ENCODE measurements around the gene GNAT1.

The GNAT1 gene

DNA sequence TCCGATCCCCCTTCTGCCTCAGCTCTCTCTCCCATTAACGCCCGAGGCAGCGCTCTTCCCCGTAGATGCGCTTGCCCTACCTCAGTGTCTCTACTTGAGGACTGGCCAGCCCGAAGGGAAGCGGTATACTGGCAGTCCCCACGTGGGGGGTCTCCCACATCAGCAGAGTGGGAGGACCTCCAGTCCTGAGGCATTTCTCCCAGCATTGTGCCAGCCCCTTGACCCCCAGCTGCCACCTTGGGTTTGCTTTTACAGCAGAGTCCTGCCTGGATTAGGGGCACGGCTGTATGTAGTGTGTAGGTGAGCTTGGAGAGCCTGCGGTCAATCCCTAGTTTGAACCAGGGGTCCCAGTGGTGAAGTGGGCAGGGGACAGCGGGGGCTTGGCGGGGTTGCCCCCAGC is 35.5 kb upstream of the GNAT1 start:
- DNase-seq (ENCODE audit: low spot score): no peak
- H3K27ac ChIP-seq: peak overlapping the region in 1 of 2 donors; percentile 97
- TF ChIP-seq, protein P1, sequence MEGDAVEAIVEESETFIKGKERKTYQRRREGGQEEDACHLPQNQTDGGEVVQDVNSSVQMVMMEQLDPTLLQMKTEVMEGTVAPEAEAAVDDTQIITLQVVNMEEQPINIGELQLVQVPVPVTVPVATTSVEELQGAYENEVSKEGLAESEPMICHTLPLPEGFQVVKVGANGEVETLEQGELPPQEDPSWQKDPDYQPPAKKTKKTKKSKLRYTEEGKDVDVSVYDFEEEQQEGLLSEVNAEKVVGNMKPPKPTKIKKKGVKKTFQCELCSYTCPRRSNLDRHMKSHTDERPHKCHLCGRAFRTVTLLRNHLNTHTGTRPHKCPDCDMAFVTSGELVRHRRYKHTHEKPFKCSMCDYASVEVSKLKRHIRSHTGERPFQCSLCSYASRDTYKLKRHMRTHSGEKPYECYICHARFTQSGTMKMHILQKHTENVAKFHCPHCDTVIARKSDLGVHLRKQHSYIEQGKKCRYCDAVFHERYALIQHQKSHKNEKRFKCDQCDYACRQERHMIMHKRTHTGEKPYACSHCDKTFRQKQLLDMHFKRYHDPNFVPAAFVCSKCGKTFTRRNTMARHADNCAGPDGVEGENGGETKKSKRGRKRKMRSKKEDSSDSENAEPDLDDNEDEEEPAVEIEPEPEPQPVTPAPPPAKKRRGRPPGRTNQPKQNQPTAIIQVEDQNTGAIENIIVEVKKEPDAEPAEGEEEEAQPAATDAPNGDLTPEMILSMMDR (IDR thresholded peaks at IDR 0.05): no peak
- H3K4me3 ChIP-seq: peak overlapping the region; percentile 82

DNA sequence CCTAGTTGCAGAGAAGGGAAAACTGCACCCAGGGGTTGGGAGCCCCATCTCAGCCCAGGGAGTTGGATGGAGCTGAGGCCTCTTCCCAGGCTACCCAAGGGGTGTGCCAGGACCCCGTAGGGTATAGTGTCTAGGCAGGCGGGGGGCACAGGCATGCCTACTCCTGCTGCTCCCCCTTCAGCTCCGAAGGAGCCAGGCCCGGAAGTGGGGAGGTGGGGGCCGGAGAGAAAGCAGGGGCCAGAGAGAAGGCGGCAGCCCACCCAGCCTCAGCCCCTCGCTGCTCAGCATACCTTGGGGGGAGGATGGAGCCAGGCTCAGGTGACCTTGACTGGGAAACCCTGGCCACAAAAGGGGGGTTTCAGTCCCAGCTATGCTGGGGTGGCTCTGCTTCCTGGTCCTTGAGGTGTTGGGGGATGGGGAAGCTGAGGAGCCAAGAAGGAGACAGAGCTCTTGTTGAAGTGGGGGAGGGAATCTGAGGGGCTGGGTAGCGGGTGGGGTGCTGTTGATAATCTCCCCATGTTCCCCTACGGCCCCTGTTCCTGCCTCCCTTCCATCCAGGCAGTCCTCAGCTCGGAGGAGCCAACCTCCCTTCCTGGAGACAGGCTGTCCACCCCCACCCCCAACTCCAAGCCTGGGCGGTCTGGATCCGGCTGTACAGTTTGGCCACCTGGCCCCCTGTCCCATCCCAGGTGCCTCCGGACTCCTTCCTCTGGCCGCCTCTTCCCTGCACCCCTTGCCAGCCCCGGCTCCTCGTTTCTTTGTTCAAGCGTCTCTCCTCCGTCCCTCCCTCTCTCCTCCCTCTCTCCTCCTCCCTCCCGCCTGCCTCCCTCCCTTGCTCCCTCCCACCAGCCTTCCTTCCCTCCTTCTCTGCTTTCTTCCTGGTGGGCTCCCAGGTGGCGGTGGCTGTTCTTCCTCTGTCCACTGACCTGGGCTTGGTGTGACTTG is 34.6 kb upstream of the GNAT1 start:
- H3K4me3 ChIP-seq: peak overlapping the region; percentile 82
- H3K27ac ChIP-seq: peak overlapping the region; percentile 36 to 97
- TF ChIP-seq, protein P1 (IDR thresholded peaks at IDR 0.05): no peak
- DNase-seq (ENCODE audit: low spot score): no peak

DNA sequence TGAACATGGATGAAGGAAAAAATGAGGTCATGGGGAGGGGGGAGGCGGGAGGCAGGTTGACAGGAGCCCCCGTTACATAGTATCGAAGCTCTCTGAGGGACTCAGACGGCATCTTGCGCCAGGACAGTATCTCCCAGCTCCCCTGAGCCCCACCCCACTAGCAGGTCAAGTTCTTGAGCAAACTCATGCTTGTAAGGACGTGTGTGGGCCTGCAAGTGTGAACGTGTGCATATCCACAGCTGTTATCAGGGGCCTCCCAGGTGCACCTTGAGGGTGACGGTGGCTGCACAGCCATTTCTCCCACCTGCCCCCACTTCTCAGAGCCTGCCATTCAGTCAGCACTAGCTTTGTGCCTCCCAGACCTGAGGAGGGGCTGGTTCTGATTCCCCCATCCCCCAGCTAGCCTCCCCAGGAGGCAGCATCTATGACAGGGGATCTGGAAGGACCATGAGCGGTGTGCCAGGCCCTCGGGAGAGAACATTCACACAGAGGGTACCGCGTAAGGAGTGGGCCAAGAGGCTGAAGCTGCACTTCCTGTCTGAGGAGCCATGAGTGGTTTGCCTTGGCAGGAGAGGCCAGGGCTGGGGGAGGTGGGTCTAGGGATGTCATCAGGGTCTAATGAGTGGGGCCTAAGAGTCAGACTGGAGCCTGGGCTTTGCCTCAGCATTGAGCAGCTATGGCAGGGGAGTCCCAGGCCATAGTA is 33.4 kb upstream of the GNAT1 start:
- Histone ChIP-seq H3K4me3 (peak overlapping the region; percentile 23), H3K27ac (peak overlapping the region; percentile 37 to 97)
- TF ChIP-seq, protein P1 (IDR thresholded peaks at IDR 0.05): no peak
- no peak for DNase-seq (ENCODE audit: low spot score)

DNA sequence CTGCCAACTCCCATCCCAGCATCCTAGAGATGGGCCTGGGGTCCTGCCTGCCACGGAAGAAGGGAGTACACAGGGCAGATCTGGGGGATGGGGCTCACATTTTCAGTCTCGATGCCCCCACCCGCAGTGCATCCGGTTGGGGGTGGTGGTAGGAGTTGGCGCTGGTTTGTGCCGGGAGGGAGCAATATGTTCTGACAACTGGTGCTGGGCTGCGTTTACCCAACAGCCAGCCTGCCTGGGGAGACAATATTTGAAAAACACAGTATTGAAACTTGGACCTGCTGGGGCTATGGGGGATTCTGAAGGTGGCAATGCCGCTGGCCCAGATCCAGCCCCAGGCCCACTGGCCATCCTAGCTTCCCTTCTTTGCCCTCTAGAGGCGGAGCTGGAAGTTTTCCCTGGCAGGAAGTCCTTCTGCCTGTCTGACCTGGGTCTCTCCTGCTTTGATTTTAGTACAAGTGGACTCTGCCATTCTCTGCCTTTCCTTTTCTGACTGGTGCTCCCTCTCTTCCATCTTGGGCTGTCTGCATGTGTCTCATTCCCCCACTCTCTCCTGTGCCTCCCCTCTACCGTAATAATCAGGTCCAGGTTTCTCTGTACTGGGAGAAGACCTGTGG is 32.8 kb upstream of the GNAT1 start:
- no peak for DNase-seq (ENCODE audit: low spot score)
- Histone ChIP-seq H3K4me3 (peak overlapping the region; percentile 23), H3K27ac (peak overlapping the region; percentile 37 to 97)
- TF ChIP-seq, protein P1 (IDR thresholded peaks at IDR 0.05): no peak

DNA sequence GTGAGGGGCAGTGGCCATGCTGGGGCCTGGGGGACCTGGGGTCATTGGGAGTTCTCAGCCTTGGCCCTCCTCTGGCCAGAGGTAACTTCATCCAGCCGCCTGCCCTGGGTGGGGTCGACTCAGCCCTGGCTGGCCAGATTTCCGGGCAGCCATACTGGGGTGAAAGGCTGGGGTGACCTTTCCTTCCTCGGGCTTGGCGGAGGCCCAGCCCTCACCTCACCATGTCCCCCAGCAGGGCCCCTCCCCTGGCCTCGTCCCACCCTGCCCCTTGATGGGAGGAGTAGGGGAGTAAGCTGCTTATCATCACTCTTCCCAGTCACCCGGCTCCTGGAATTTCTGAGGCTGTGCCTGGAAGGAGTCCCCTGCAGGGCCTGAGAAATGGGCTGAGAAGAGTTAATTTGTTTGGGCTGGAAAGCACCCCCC is 30.8 kb upstream of the GNAT1 start:
- Histone ChIP-seq H3K4me3 (peak overlapping the region; percentile 10), H3K27ac (peak overlapping the region; percentile 82 to 97)
- TF ChIP-seq, protein P1 (IDR thresholded peaks at IDR 0.05): no peak
- DNase-seq (ENCODE audit: low spot score): no peak

DNA sequence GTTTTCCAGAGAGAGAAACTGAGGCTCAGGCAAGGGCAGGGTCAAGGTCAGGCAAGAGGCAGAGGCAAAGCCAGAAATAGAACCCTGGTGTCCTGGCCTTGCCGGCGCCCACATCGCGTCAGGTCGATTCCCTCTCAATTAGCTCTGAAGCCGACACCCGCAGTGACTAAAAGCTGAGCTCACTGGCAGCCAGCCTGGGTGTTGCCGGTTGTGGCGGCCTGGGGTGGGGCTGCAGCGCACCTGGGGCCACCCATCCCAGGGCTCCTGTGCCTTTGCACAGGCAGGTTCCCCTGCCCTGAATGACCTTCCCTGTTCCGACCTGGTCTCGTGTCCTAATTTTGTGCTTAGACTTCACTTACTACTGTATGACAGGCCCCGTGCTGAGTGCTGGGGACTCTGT is 30.1 kb upstream of the GNAT1 start:
- H3K4me3 ChIP-seq: peak overlapping the region; percentile 10
- peak overlapping the region; percentile 82 to 97 for H3K27ac ChIP-seq
- DNase-seq (ENCODE audit: low spot score): no peak
- TF ChIP-seq, protein P1 (IDR thresholded peaks at IDR 0.05): no peak

Measured in coronary artery (tissue), 2 donors.